ENCODE results near the gene TRIB2.
A peak's percentile ranks its signal among the peaks of the same experiment; 100 is the strongest.

The TRIB2 gene

DNA sequence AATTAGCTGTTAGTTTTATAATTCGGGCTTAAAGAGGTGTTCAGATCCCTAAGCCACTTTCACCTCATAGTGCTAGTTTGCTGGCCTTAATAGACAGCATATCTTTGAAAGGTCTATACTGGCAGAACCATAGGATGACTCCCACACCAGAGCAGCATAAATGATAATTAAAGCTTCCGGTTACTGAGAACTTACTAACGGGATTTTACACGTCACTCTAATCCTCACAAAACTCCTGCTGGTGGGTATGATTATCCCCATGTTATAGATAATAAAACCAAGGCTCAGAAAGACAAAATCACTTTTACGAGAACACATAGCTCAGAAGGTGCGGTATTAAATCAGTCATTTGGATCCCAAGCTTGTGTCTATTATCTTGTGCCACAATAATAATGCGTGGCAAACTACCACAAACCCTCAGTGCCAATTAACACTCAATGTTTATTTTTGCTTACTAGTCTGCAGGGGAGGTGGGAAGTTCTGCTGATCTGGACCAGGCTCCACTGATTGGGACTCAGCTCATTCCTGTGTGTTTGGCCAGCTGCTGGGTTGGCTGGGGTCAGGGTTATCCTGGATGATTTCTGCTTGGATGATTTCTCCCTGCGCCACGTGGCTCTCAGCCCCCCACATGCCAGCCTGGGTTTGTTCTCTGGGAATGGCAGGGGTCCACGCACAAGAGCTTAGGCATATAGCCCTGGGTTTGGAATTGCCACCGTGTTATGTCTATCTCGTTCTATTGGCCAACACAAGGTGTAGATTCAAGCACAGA is 62.3 kb downstream of the TRIB2 start:
- no peak for DNase-seq (ENCODE audit: low spot score)

DNA sequence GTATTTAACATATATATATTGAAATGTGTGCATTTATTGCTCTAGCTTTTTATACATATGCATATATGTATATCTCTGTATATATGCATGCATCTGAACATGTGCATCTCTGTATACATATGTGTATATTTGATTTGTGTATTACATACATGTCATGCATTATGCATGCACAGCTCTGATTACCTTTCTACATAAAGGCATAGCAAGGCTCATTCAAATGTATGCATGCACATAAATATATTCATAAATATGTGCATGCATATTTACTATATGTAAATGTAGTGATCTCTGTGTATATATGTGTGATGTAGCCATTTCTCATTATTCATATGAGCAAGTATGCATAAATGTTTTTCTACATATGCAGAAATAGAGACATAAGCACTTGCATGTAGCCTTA is 64.6 kb downstream of the TRIB2 start:
- DNase-seq (ENCODE audit: low spot score): no peak

- DNase-seq (ENCODE audit: low spot score): peak; percentile 66
Measured at GRCh38 chr2:12787891-12788801, 71.4 kb downstream of the TRIB2 start.

GRCh38 chr2:12791906-12792305 is 75.2 kb downstream of the TRIB2 start:
- no peak for DNase-seq (ENCODE audit: low spot score)

Measured in AG20443 (cell line).